Naive B cell (primary cell): Measurements from ENCODE around the gene TMOD1. TPM values are rescaled to one million over a fixed set of nuclear protein-coding genes. Genes with fewer than 3 reads are reported as not detected.
"Not testable (repeated sequence)": the region's sequence is repeated elsewhere in the genome, so short reads cannot be mapped to it uniquely, and the experiment has no call there.

ENCODE experiments used
- ATAC-seq, 2 donors: fragments of 150-1000 bp; cut with Tn5 transposase; 2 replicates each; pipeline ENCODE4 v1.10.0; 2021; ENCODE audit warnings: low read depth in 2 of 2, mild to moderate bottlenecking in 2 of 2, moderate library complexity in 2 of 2
- DNase-seq: peaks from one replicate; pipeline ENCODE4 v3.0.0; 2022
- H3K27ac Mint-ChIP-seq, 6 donors: one replicate each; pipeline ENCODE4 v1.8.0; 2020 to 2022; ENCODE audit warnings: mild to moderate bottlenecking in 6 of 6, mixed read lengths in 6 of 6, moderate library complexity in 5 of 6, inconsistent platforms in 2 of 6
- H3K27me3 Mint-ChIP-seq, 3 donors: one replicate each; pipeline ENCODE4 v1.8.0; 2021 to 2022; ENCODE audit warnings: mixed read lengths in 3 of 3, mild to moderate bottlenecking in 1 of 3
- H3K36me3 Mint-ChIP-seq, 2 donors: one replicate each; pipeline ENCODE4 v1.8.0; 2020 to 2022; ENCODE audit warnings: mixed read lengths in 2 of 2, inconsistent platforms in 1 of 2, mild to moderate bottlenecking in 1 of 2
- H3K4me1 Mint-ChIP-seq, 3 donors: one replicate each; pipeline ENCODE4 v1.8.0; 2020 to 2022; ENCODE audit warnings: mixed read lengths in 3 of 3, inconsistent platforms in 1 of 3, mild to moderate bottlenecking in 1 of 3, moderate library complexity in 1 of 3
- H3K4me3 Mint-ChIP-seq, 8 donors: one replicate each; pipeline ENCODE4 v1.8.0; 2020 to 2022; ENCODE audit warnings: mild to moderate bottlenecking in 8 of 8, mixed read lengths in 8 of 8, moderate library complexity in 8 of 8, inconsistent platforms in 2 of 8
- H3K9me3 Mint-ChIP-seq, 7 donors: one replicate each; pipeline ENCODE4 v1.8.0; 2020 to 2022; ENCODE audit warnings: mixed read lengths in 7 of 7, mild to moderate bottlenecking in 5 of 7, inconsistent platforms in 2 of 7, moderate library complexity in 1 of 7
- polyA plus RNA-seq, 6 donors: library from polyadenylated mRNA; unstranded; fragments of 300-500 nt; fragmentation: Illumina TruSeq; gene quantifications; one replicate each; pipeline ENCODE4 v1.2.3, GENCODE V29; 2021; ENCODE audit warnings: low read depth in 6 of 6

TMOD1 gene
- polyA plus RNA-seq, 6 donors from 2014 or later, result 2.0 to 7.8 (median 3.9) TPM

- Mint-ChIP-seq H3K4me1 (peaks cover 7 to 19% (median 17%) of the 10 kb centered on the region in 3 donors), H3K4me3 (no peak overlapping the region), H3K36me3 (no peaks in the 10 kb centered on the region), H3K27me3 (peaks cover 6 to 11% (median 8%) of the 10 kb centered on the region in 3 donors), H3K9me3 (peaks cover 0 to 3% (median 0%) of the 10 kb centered on the region in 7 donors), H3K27ac (no peak overlapping the region)
- no peak for DNase-seq
- no peak for ATAC-seq
Observed at GRCh38 chr9:97572892-97573365, 71.5 kb downstream of the TMOD1 start.

GRCh38 chr9:97573482-97574073, 72.1 kb downstream of the TMOD1 start:
- peaks cover 6 to 7% (median 6%) of the 10 kb centered on the region in 3 donors for H3K27me3 Mint-ChIP-seq
- H3K4me1 Mint-ChIP-seq, result peaks cover 7 to 19% (median 17%) of the 10 kb centered on the region in 3 donors
- peaks cover 0 to 3% (median 0%) of the 10 kb centered on the region in 7 donors for H3K9me3 Mint-ChIP-seq
- ATAC-seq (no peak), DNase-seq (no peak)
- peak overlapping the region in 4 of 8 donors; percentile 6 to 76 (median 66) for H3K4me3 Mint-ChIP-seq
- H3K36me3 Mint-ChIP-seq, result no peaks in the 10 kb centered on the region
- H3K27ac Mint-ChIP-seq, result no peak overlapping the region

- peak overlapping the region in 1 of 8 donors; percentile 74 for H3K4me3 Mint-ChIP-seq
- ATAC-seq, DNase-seq, H3K9me3 Mint-ChIP-seq, H3K27ac Mint-ChIP-seq, H3K36me3 Mint-ChIP-seq, H3K27me3 Mint-ChIP-seq: not testable (repeated sequence)
- peaks cover 7 to 19% (median 17%) of the 10 kb centered on the region in 3 donors for H3K4me1 Mint-ChIP-seq
Observed at GRCh38 chr9:97574101-97574571, 72.7 kb downstream of the TMOD1 start.

- peak; percentile 48 for DNase-seq
Observed at GRCh38 chr9:97574921-97575672, 73.6 kb downstream of the TMOD1 start.

GRCh38 chr9:97575673-97576200, 74.3 kb downstream of the TMOD1 start:
- ATAC-seq (peak; percentile 42 to 47), DNase-seq (no peak)
- peaks cover 11 to 23% (median 17%) of the 10 kb centered on the region in 3 donors for H3K4me1 Mint-ChIP-seq
- peaks cover 0 to 4% (median 2%) of the 10 kb centered on the region in 7 donors for H3K9me3 Mint-ChIP-seq
- H3K36me3 Mint-ChIP-seq, result no peaks in the 10 kb centered on the region
- H3K27ac Mint-ChIP-seq, result peak overlapping the region in 3 of 6 donors; percentile 12 to 79 (median 26)
- H3K27me3 Mint-ChIP-seq, result peaks cover 0 to 6% (median 0%) of the 10 kb centered on the region in 3 donors
- H3K4me3 Mint-ChIP-seq, result peak overlapping the region; percentile 86 to 98 (median 92)

More at GRCh38 chr9:97574921-97575672, 73.6 kb downstream of the TMOD1 start:
- peak overlapping the region; percentile 86 to 98 (median 92) for H3K4me3 Mint-ChIP-seq
- not testable (repeated sequence) for H3K27me3 Mint-ChIP-seq, H3K9me3 Mint-ChIP-seq, H3K36me3 Mint-ChIP-seq
- peak overlapping the region; percentile 44 to 95 (median 74) for H3K27ac Mint-ChIP-seq
- peak; percentile 61 to 62 for ATAC-seq
- H3K4me1 Mint-ChIP-seq, result peaks cover 11 to 23% (median 17%) of the 10 kb centered on the region in 3 donors

GRCh38 chr9:97577051-97577450, 75.6 kb downstream of the TMOD1 start:
- Mint-ChIP-seq H3K27ac (no peak overlapping the region), H3K27me3 (peaks cover 0 to 2% (median 0%) of the 10 kb centered on the region in 3 donors), H3K4me3 (peak overlapping the region in 3 of 8 donors; percentile 22 to 72 (median 30)), H3K4me1 (peaks cover 11 to 23% (median 17%) of the 10 kb centered on the region in 3 donors), H3K36me3 (no peaks in the 10 kb centered on the region), H3K9me3 (peaks cover 0 to 4% (median 2%) of the 10 kb centered on the region in 7 donors)
- no peak for DNase-seq
- ATAC-seq, result no peak

GRCh38 chr9:97578846-97579245, 77.4 kb downstream of the TMOD1 start:
- H3K4me1 Mint-ChIP-seq, result peaks cover 11 to 23% (median 17%) of the 10 kb centered on the region in 3 donors
- H3K9me3 Mint-ChIP-seq, result peaks cover 0 to 4% (median 0%) of the 10 kb centered on the region in 7 donors
- H3K27me3 Mint-ChIP-seq, result no peaks in the 10 kb centered on the region
- DNase-seq, result no peak
- H3K36me3 Mint-ChIP-seq, result no peaks in the 10 kb centered on the region
- H3K4me3 Mint-ChIP-seq, result no peak overlapping the region
- H3K27ac Mint-ChIP-seq, result peak overlapping the region in 1 of 6 donors; percentile 9
- no peak for ATAC-seq

GRCh38 chr9:97579914-97580313, 78.4 kb downstream of the TMOD1 start:
- ATAC-seq, result no peak

GRCh38 chr9:97581590-97581989, 80.1 kb downstream of the TMOD1 start:
- not testable (repeated sequence) for H3K27me3 Mint-ChIP-seq, H3K4me1 Mint-ChIP-seq, H3K9me3 Mint-ChIP-seq, H3K36me3 Mint-ChIP-seq, H3K27ac Mint-ChIP-seq, H3K4me3 Mint-ChIP-seq, DNase-seq, ATAC-seq

More at GRCh38 chr9:97579914-97580313, 78.4 kb downstream of the TMOD1 start:
- H3K27me3 Mint-ChIP-seq, result no peaks in the 10 kb centered on the region
- no peak overlapping the region for H3K27ac Mint-ChIP-seq
- peaks cover 11 to 20% (median 13%) of the 10 kb centered on the region in 3 donors for H3K4me1 Mint-ChIP-seq
- no peak for DNase-seq
- H3K36me3 Mint-ChIP-seq, result no peaks in the 10 kb centered on the region
- H3K9me3 Mint-ChIP-seq, result peaks cover 0 to 7% (median 2%) of the 10 kb centered on the region in 7 donors
- no peak overlapping the region for H3K4me3 Mint-ChIP-seq

- ATAC-seq, H3K36me3 Mint-ChIP-seq, H3K4me1 Mint-ChIP-seq, H3K27me3 Mint-ChIP-seq, DNase-seq, H3K27ac Mint-ChIP-seq, H3K4me3 Mint-ChIP-seq: not testable (repeated sequence)
- H3K9me3 Mint-ChIP-seq, result peaks cover 0 to 15% (median 13%) of the 10 kb centered on the region in 7 donors
Observed at GRCh38 chr9:97584778-97585177, 83.3 kb downstream of the TMOD1 start.

GRCh38 chr9:97586909-97587308, 85.4 kb downstream of the TMOD1 start:
- H3K9me3 Mint-ChIP-seq, result peaks cover 0 to 14% (median 12%) of the 10 kb centered on the region in 7 donors
- ATAC-seq, DNase-seq, H3K27me3 Mint-ChIP-seq, H3K36me3 Mint-ChIP-seq, H3K4me3 Mint-ChIP-seq, H3K27ac Mint-ChIP-seq, H3K4me1 Mint-ChIP-seq: not testable (repeated sequence)

GRCh38 chr9:97591535-97591934, 90.1 kb downstream of the TMOD1 start:
- peaks cover 5 to 9% (median 6%) of the 10 kb centered on the region in 3 donors for H3K4me1 Mint-ChIP-seq
- no peak for ATAC-seq
- H3K9me3 Mint-ChIP-seq, result peaks cover 0 to 14% (median 9%) of the 10 kb centered on the region in 7 donors
- H3K27ac Mint-ChIP-seq, result no peak overlapping the region
- H3K4me3 Mint-ChIP-seq, result no peak overlapping the region
- DNase-seq, result no peak
- H3K27me3 Mint-ChIP-seq, result peaks cover 0 to 10% (median 0%) of the 10 kb centered on the region in 3 donors
- peaks cover 0 to 7% of the 10 kb centered on the region in 2 donors for H3K36me3 Mint-ChIP-seq

GRCh38 chr9:97592126-97592525, 90.7 kb downstream of the TMOD1 start:
- H3K4me3 Mint-ChIP-seq, result no peak overlapping the region
- no peak for DNase-seq
- H3K36me3 Mint-ChIP-seq, result peaks cover 0 to 7% of the 10 kb centered on the region in 2 donors
- ATAC-seq, result no peak
- H3K27ac Mint-ChIP-seq, result no peak overlapping the region
- H3K4me1 Mint-ChIP-seq, result peaks cover 5 to 9% (median 6%) of the 10 kb centered on the region in 3 donors
- H3K9me3 Mint-ChIP-seq, result peaks cover 0 to 9% (median 5%) of the 10 kb centered on the region in 7 donors
- H3K27me3 Mint-ChIP-seq, result peaks cover 0 to 6% (median 0%) of the 10 kb centered on the region in 3 donors
